D721Med (cell line): Measurements from ENCODE around the gene ZNF280D.

Experiments
- DNase-seq: peaks from one replicate; pipeline ENCODE4 v3.0.0; 2011; ENCODE audit warnings: low spot score; ENCODE audit not compliant: insufficient read length
- FAIRE-seq: peaks from 2 replicates; lab custom pipeline; 2011; peaks lifted over from hg19 to GRCh38; lab: Jason Lieb, UNC
- CTCF ChIP-seq: IDR thresholded peaks from 2 replicates; pipeline ENCODE4 v1.5.1; 2012; ENCODE audit warnings: mild to moderate bottlenecking, control low read depth; ENCODE audit not compliant: insufficient read depth; ENCODE audit errors: missing control alignments

Gene ZNF280D

GRCh38 chr15:56775641-56776040 is 42.3 kb upstream of the ZNF280D start:
- TF ChIP-seq CTCF = no peak
- DNase-seq (no peak), FAIRE-seq (no peak)

- DNase-seq (no peak), FAIRE-seq (no peak)
- no peak for TF ChIP-seq CTCF
Observed at GRCh38 chr15:56774356-56774755, 41.0 kb upstream of the ZNF280D start.

GRCh38 chr15:56772868-56773639 is 39.7 kb upstream of the ZNF280D start:
- TF ChIP-seq CTCF = no peak
- FAIRE-seq (no peak), DNase-seq (no peak)

GRCh38 chr15:56770173-56770572 is 36.9 kb upstream of the ZNF280D start:
- FAIRE-seq (peak; percentile 84), DNase-seq (no peak)
- TF ChIP-seq CTCF = no peak

GRCh38 chr15:56767315-56767714 is 34.0 kb upstream of the ZNF280D start:
- no peak for TF ChIP-seq CTCF
- no peak for FAIRE-seq

GRCh38 chr15:56765251-56765650 is 31.9 kb upstream of the ZNF280D start:
- no peak for TF ChIP-seq CTCF
- DNase-seq = no peak
- no peak for FAIRE-seq

More at GRCh38 chr15:56767315-56767714, 34.0 kb upstream of the ZNF280D start:
- DNase-seq = no peak
